Measurements from ENCODE around the gene OR2Z1. TPM values are rescaled to one million over a fixed set of nuclear protein-coding genes. Genes with fewer than 3 reads are reported as not detected.
"Not testable (repeated sequence)": the region's sequence is repeated elsewhere in the genome, so short reads cannot be mapped to it uniquely, and the experiment has no call there.

The OR2Z1 gene
- polyA plus RNA-seq, 1 of the 3 experiments (the other 2 are of a cell fraction), result not detected

DNA sequence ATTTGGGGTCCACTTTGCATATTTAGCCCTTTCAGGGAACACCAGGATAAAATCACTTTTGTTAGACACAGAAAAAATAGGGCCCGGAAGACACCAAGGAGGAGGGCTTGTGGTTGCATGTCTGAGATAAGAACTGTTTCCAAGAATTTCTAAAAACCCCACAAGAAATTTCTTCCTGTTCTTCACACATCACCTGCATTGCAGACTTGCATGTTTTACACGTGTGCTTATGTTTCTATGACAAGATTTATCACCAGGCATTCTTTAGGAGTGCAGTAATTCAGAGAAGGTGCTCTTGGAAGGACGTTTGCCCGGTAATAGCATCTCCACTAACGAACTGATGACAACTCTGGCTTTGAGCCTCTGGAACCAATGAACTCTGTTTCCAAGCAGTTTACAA, 15.7 kb upstream of the OR2Z1 start (continued):
- TF ChIP-seq, protein P1, sequence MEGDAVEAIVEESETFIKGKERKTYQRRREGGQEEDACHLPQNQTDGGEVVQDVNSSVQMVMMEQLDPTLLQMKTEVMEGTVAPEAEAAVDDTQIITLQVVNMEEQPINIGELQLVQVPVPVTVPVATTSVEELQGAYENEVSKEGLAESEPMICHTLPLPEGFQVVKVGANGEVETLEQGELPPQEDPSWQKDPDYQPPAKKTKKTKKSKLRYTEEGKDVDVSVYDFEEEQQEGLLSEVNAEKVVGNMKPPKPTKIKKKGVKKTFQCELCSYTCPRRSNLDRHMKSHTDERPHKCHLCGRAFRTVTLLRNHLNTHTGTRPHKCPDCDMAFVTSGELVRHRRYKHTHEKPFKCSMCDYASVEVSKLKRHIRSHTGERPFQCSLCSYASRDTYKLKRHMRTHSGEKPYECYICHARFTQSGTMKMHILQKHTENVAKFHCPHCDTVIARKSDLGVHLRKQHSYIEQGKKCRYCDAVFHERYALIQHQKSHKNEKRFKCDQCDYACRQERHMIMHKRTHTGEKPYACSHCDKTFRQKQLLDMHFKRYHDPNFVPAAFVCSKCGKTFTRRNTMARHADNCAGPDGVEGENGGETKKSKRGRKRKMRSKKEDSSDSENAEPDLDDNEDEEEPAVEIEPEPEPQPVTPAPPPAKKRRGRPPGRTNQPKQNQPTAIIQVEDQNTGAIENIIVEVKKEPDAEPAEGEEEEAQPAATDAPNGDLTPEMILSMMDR (IDR thresholded peaks at IDR 0.05), result no peak
- TF ChIP-seq, protein P2, sequence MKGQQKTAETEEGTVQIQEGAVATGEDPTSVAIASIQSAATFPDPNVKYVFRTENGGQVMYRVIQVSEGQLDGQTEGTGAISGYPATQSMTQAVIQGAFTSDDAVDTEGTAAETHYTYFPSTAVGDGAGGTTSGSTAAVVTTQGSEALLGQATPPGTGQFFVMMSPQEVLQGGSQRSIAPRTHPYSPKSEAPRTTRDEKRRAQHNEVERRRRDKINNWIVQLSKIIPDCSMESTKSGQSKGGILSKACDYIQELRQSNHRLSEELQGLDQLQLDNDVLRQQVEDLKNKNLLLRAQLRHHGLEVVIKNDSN (IDR thresholded peaks at IDR 0.05; ENCODE audit: borderline replicate concordance, low read depth), result no peak
- TF ChIP-seq ELF1 (IDR thresholded peaks at IDR 0.05), result no peak

DNA sequence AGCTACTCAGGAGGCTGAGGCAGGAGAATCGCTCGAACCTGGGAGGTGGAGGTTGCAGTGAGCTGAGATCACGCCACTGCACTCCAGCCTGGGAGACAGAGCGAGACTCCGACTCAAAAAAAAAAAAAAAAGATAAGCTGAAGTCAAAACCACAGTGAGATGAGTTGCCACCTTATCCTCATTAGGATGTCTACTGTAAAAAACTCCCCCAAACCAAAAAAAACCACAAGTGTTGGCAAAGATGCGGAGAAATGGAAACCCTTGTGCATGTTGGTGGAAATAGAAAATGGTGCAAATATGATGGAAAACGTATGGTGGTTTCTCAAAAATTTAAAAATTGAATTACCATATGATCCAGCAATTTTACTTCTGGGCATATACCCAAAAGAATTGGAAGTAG, 11.1 kb upstream of the OR2Z1 start:
- H3K4me3 ChIP-seq (ENCODE audit: low read depth in 2 of 2, low read length in 1 of 2); H4K20me1 ChIP-seq (ENCODE audit: insufficient read depth); H3K27ac ChIP-seq (ENCODE audit: low read depth in 2 of 2, low read length in 1 of 2); H3K9ac ChIP-seq; DNase-seq; H3K9me2 ChIP-seq; H3F3A ChIP-seq (replicated peaks; ENCODE audit: insufficient read depth); POLR2A ChIA-PET; H3K36me3 ChIP-seq (replicated peaks in 1 of 2; ENCODE audit: control insufficient read depth in 1 of 2, insufficient read depth in 2 of 2, low read length in 1 of 2); H3K4me2 ChIP-seq; H3K4me1 ChIP-seq (ENCODE audit: control insufficient read depth in 1 of 2, insufficient read depth in 2 of 2, low read depth in 1 of 2, low read length in 1 of 2); H3K9me3 ChIP-seq; H2AFZ ChIP-seq (ENCODE audit: low read depth); H3K27me3 ChIP-seq (ENCODE audit: insufficient read depth); H3K79me2 ChIP-seq (ENCODE audit: insufficient read depth); CTCF ChIA-PET: not testable (repeated sequence)
- WGBS (ENCODE audit: low lambda C conversion rate), result 5% methylated on average over 7 of the region's 7 CpGs

DNA sequence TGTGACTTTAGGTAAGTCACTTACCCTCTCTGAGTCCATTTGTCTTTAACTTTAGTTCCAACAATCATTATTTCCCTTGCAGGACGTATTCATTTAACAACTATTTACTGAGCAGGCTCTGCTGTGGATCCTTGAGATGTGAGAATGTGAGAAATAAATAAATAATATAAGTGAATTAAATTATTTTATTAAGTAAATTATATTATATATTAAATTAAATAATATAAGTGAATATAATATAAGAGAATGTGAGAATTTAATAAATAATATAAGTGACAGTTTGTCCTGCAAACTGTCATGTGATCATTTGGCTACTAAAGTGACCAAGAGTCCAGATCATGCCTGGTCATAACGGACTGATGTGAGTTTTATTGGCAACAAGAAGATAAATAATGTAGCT, 598 bp downstream of the OR2Z1 start:
- Histone ChIP-seq H3K4me2 (no peak overlapping the region), H3K27me3 (ENCODE audit: insufficient read depth) (no peaks in the 10 kb centered on the region), H4K20me1 (ENCODE audit: insufficient read depth) (no peaks in the 10 kb centered on the region), H3K9ac (no peak overlapping the region), H2AFZ (ENCODE audit: low read depth) (no peak overlapping the region), H3K27ac (ENCODE audit: low read depth in 2 of 2, low read length in 1 of 2) (no peak overlapping the region), H3K4me1 (ENCODE audit: control insufficient read depth in 1 of 2, insufficient read depth in 2 of 2, low read depth in 1 of 2, low read length in 1 of 2) (no peaks in the 10 kb centered on the region), H3K9me3 (no peaks in the 10 kb centered on the region), H3K9me2 (no peaks in the 10 kb centered on the region), H3K4me3 (ENCODE audit: low read depth in 2 of 2, low read length in 1 of 2) (no peak overlapping the region), H3K79me2 (ENCODE audit: insufficient read depth) (no peaks in the 10 kb centered on the region), H3K36me3 (replicated peaks in 1 of 2; ENCODE audit: control insufficient read depth in 1 of 2, insufficient read depth in 2 of 2, low read length in 1 of 2) (no peaks in the 10 kb centered on the region), H3F3A (replicated peaks; ENCODE audit: insufficient read depth) (no peaks in the 10 kb centered on the region)
- TF ChIP-seq NFIC (IDR thresholded peaks at IDR 0.05; ENCODE audit: borderline replicate concordance) (no peak), GABPA (IDR thresholded peaks at IDR 0.05; ENCODE audit: low read depth) (no peak), YY1 (IDR thresholded peaks at IDR 0.05; ENCODE audit: low read depth) (no peak), TEAD4 (IDR thresholded peaks at IDR 0.05; ENCODE audit: borderline replicate concordance, insufficient read depth) (no peak), NRF1 (IDR thresholded peaks at IDR 0.05; ENCODE audit: low read depth, low read length) (no peak), POLR2AphosphoS5 (IDR thresholded peaks at IDR 0.05; ENCODE audit: low read depth, low read length) (no peak), MXI1 (IDR thresholded peaks at IDR 0.05; ENCODE audit: low read depth, low read length) (no peak), FOXJ3 (CRISPR knock-in tag; IDR thresholded peaks at IDR 0.05) (no peak), MEF2A (IDR thresholded peaks at IDR 0.05; ENCODE audit: borderline replicate concordance, low read depth) (no peak), FOXM1 (IDR thresholded peaks at IDR 0.05; ENCODE audit: low read depth) (no peak), EP300 (IDR thresholded peaks at IDR 0.05; ENCODE audit: borderline replicate concordance in 1 of 2, low read depth in 1 of 2, low read length in 1 of 2) (no peak)
- TF ChIP-seq, protein P1 (IDR thresholded peaks at IDR 0.05), result no peak
- TF ChIP-seq, protein P2 (IDR thresholded peaks at IDR 0.05; ENCODE audit: borderline replicate concordance, low read depth), result no peak
- TF ChIP-seq, protein P3, sequence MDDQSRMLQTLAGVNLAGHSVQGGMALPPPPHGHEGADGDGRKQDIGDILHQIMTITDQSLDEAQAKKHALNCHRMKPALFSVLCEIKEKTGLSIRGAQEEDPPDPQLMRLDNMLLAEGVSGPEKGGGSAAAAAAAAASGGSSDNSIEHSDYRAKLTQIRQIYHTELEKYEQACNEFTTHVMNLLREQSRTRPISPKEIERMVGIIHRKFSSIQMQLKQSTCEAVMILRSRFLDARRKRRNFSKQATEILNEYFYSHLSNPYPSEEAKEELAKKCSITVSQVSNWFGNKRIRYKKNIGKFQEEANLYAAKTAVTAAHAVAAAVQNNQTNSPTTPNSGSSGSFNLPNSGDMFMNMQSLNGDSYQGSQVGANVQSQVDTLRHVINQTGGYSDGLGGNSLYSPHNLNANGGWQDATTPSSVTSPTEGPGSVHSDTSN (IDR thresholded peaks at IDR 0.05), result no peak
- TF ChIP-seq, protein P4, sequence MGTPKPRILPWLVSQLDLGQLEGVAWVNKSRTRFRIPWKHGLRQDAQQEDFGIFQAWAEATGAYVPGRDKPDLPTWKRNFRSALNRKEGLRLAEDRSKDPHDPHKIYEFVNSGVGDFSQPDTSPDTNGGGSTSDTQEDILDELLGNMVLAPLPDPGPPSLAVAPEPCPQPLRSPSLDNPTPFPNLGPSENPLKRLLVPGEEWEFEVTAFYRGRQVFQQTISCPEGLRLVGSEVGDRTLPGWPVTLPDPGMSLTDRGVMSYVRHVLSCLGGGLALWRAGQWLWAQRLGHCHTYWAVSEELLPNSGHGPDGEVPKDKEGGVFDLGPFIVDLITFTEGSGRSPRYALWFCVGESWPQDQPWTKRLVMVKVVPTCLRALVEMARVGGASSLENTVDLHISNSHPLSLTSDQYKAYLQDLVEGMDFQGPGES (IDR thresholded peaks at IDR 0.05; ENCODE audit: low read depth, low read length), result no peak
- CTCF ChIA-PET, result interaction anchor here (0.9 to 1.3 kb wide), 2 partner anchors 28 to 67 kb away, joined by 3 to 4 read pairs; no protein-coding TSS in a partner anchor
- WGBS (ENCODE audit: low lambda C conversion rate), result 0% methylated on average over 2 of the region's 2 CpGs
- POLR2A ChIA-PET, result no interaction called here
- DNase-seq, result no peak

All from SK-N-SH (cell line).